NCI-H2081 treated with DMSO at 0.1 percent for 48 hours (cell line): ENCODE results near the gene CLDN18.

Experiments used
- DNase-seq: peaks from one replicate; lab custom pipeline; 2025; lab: John Stamatoyannopoulos, UW

The CLDN18 gene

GRCh38 chr3:138025553-138025952, 15.6 kb downstream of the CLDN18 start:
- no peak for DNase-seq

DNA sequence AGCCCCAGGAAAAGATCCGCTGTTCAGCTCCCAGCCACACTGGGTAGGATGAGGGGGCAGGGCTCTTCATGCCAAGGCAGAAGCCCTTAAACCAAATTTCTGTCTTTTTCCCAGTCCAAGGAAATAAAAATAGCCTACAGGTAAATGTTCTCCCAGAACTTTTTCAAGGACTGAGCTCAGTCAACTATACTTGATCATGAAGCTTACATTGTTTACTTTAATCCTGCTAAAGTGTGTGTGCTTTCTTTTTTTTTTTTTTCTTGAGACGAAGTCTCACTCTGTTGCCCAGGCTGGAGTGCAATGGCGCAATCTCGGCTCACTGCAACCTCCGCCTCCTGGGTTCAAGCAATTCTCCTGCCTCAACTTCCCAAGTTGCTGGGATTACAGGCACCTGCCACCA, 17.9 kb downstream of the CLDN18 start:
- DNase-seq, result no peak

DNA sequence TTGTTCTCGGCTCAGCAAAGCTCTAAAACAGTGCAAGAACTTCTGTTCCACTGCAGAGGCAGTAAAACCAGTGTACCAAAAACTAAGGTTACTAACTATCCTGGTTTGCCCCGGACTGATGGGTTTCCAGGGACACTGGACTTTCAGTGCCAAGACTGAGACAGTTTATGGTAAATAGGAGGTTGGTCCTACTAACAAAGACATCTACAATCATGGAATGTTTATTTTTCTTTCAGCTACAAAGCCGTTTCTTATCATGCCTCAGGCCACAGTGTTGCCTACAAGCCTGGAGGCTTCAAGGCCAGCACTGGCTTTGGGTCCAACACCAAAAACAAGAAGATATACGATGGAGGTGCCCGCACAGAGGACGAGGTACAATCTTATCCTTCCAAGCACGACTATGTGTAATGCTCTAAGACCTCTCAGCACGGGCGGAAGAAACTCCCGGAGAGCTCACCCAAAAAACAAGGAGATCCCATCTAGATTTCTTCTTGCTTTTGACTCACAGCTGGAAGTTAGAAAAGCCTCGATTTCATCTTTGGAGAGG, 20.8 kb downstream of the CLDN18 start:
- no peak for DNase-seq

GRCh38 chr3:138031536-138031935, 21.6 kb downstream of the CLDN18 start:
- no peak for DNase-seq

DNA sequence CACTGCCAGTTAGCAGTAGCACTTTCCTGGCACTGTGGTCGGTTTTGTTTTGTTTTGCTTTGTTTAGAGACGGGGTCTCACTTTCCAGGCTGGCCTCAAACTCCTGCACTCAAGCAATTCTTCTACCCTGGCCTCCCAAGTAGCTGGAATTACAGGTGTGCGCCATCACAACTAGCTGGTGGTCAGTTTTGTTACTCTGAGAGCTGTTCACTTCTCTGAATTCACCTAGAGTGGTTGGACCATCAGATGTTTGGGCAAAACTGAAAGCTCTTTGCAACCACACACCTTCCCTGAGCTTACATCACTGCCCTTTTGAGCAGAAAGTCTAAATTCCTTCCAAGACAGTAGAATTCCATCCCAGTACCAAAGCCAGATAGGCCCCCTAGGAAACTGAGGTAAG, 22.6 kb downstream of the CLDN18 start:
- DNase-seq, result no peak

DNA sequence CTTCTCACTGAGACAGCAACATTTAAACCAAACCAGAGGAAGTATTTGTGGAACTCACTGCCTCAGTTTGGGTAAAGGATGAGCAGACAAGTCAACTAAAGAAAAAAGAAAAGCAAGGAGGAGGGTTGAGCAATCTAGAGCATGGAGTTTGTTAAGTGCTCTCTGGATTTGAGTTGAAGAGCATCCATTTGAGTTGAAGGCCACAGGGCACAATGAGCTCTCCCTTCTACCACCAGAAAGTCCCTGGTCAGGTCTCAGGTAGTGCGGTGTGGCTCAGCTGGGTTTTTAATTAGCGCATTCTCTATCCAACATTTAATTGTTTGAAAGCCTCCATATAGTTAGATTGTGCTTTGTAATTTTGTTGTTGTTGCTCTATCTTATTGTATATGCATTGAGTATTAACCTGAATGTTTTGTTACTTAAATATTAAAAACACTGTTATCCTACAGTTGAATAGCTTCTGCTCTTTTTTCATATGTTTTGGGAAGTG, 23.3 kb downstream of the CLDN18 start:
- DNase-seq, result no peak

GRCh38 chr3:138034918-138035317, 25.0 kb downstream of the CLDN18 start:
- no peak for DNase-seq

GRCh38 chr3:138036572-138036971, 26.6 kb downstream of the CLDN18 start:
- no peak for DNase-seq

- DNase-seq, result no peak
These were observed 28.9 kb downstream of the CLDN18 start for GRCh38 chr3:138038725-138039462.

GRCh38 chr3:138042043-138042442, 32.1 kb downstream of the CLDN18 start:
- DNase-seq, result no peak

- DNase-seq, result no peak
These were observed 33.5 kb downstream of the CLDN18 start for GRCh38 chr3:138043266-138044029.

- DNase-seq, result no peak
These were observed 36.1 kb downstream of the CLDN18 start for GRCh38 chr3:138046085-138046484.

- no peak for DNase-seq
These were observed 37.0 kb downstream of the CLDN18 start for GRCh38 chr3:138046955-138047354.

DNA sequence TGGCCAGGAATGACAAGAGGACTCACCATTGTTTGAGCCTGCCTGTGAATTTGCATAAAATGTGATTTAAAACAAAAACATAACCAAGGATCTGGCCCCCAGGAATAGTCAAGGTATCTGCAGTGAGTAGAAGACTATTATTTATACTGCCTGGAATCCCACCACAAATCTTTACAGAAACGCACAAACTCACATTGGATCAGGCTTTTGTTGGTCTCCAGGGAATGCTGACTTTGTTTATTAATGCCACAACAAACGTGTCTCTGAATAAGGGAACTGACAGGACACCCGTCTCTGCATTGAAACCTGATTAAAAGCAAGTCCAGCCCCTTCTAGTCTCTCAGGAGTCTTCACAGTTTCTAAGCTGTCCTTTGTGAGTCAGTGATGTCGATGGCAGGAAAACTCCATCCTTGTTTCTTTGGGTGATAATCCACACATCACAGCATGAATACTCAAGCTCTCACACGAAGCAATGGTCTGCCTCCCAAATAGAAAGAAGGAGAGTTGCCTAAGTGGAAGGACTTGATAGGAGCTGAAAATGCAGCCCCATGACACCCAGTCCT, 37.7 kb downstream of the CLDN18 start:
- no peak for DNase-seq

- no peak for DNase-seq
These were observed 39.4 kb downstream of the CLDN18 start for GRCh38 chr3:138049157-138049919.

- no peak for DNase-seq
These were observed 42.2 kb downstream of the CLDN18 start for GRCh38 chr3:138051947-138052802.

DNA sequence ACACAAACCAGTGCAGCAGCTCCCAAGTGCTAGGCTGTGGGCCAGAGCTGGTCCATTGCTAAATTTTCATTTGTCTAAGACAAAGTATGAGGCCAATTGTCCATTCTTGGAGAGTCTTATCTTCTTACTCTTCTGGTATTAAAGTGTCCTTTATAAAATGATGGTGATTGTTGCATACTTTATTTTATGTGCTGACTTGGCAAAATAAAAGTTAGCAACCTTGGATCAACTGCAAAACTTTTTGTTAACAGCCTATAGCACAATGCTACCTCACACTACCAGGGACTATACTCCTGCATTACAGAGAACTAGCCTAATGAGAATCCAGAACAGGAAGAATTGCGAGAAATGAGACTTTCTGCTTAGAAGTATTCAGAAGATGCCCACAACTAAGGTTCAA, 44.1 kb downstream of the CLDN18 start:
- DNase-seq, result no peak

- DNase-seq, result no peak
These were observed 47.4 kb downstream of the CLDN18 start for GRCh38 chr3:138057384-138057783.

GRCh38 chr3:138059261-138059660, 49.3 kb downstream of the CLDN18 start:
- no peak for DNase-seq

DNA sequence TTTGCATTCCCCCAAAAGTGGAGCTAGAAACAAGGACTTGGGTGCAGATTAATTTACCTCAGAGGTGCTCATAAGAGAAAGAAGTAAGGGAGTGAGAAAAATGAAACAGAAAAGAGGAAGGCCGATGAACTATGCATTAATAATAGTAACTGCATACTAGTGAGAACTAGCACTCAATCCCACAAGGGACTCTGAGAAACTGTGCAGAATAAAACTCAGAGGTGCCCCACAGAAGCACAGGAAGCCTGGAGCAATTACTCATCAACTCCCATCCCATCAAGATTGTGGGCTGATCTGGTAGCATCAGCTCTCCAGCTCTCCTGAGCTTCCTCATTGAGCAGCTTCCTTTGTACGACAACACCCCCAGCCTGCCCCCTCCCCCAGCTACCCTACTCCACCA, 50.8 kb downstream of the CLDN18 start:
- DNase-seq, result no peak

- DNase-seq, result no peak
These were observed 52.1 kb downstream of the CLDN18 start for GRCh38 chr3:138062037-138062436.
